DOHH2 (cell line): ENCODE results near the gene BMP8B.
"Not testable (repeated sequence)": the region's sequence is repeated elsewhere in the genome, so short reads cannot be mapped to it uniquely, and the experiment has no call there.

Source experiments
- H3F3A ChIP-seq: fragments of 200-600 bp; sonication (generic), shearing (Covaris generic); 2 replicates; pipeline ENCODE4 v1.6.0; 2016; ENCODE audit warnings: antibody characterized with exemption, mild to moderate bottlenecking; ENCODE audit not compliant: control insufficient read depth, insufficient read depth
- H3K27ac ChIP-seq: fragments of 200-600 bp; sonication (generic); 2 replicates; pipeline ENCODE4 v1.5.1; 2014; ENCODE audit warnings: low read depth, mild to moderate bottlenecking, low read length, moderate library complexity
- H3K27me3 ChIP-seq: fragments of 200-600 bp; sonication (generic); 2 replicates; pipeline ENCODE4 v1.6.1; 2014; ENCODE audit warnings: mild to moderate bottlenecking, low read length, mixed read lengths; ENCODE audit not compliant: control insufficient read depth
- H3K36me3 ChIP-seq: fragments of 200-600 bp; sonication (generic); 2 replicates; pipeline ENCODE4 v1.6.1; 2014; ENCODE audit warnings: mild to moderate bottlenecking, low read length, moderate library complexity, mixed read lengths; ENCODE audit not compliant: control insufficient read depth
- H3K4me1 ChIP-seq: fragments of 200-600 bp; sonication (generic); 2 replicates; pipeline ENCODE4 v1.6.1; 2014; ENCODE audit warnings: mild to moderate bottlenecking, low read length, mixed read lengths; ENCODE audit not compliant: control insufficient read depth
- H3K4me2 ChIP-seq: fragments of 200-600 bp; sonication (generic); 2 replicates; pipeline ENCODE4 v1.6.0; 2014; ENCODE audit warnings: mild to moderate bottlenecking, low read length, moderate library complexity
- H3K4me3 ChIP-seq: fragments of 200-600 bp; sonication (generic); 2 replicates; pipeline ENCODE4 v1.5.1; 2014; ENCODE audit warnings: mild to moderate bottlenecking, low read length, mixed read lengths
- H3K79me2 ChIP-seq: fragments of 200-600 bp; sonication (generic); 2 replicates; pipeline ENCODE4 v1.6.1; 2014; ENCODE audit warnings: mild to moderate bottlenecking, low read length, mixed read lengths; ENCODE audit not compliant: control insufficient read depth
- H3K9me2 ChIP-seq: fragments of 200-600 bp; sonication (generic); replicated peaks from 2 replicates; pipeline ENCODE4 v1.6.1; 2014; ENCODE audit warnings: mild to moderate bottlenecking, low read length, mixed read lengths; ENCODE audit not compliant: control insufficient read depth
- H3K9me3 ChIP-seq: fragments of 200-600 bp; sonication (generic); 2 replicates; pipeline ENCODE4 v1.6.1; 2014; ENCODE audit warnings: antibody characterized with exemption, low read length, mixed read lengths; ENCODE audit not compliant: control insufficient read depth, insufficient read depth
- H4K20me1 ChIP-seq: fragments of 200-600 bp; sonication (generic); 2 replicates; pipeline ENCODE4 v1.6.0; 2014; ENCODE audit warnings: low read depth, mild to moderate bottlenecking, antibody characterized with exemption, low read length, moderate library complexity; ENCODE audit not compliant: control insufficient read depth, insufficient read depth
- EZH2phosphoT487 ChIP-seq: fragments of 200-600 bp; sonication (generic); IDR thresholded peaks from 2 replicates; pipeline ENCODE4 v1.6.1; 2017; ENCODE audit warnings: borderline replicate concordance, mild to moderate bottlenecking, antibody characterized with exemption, low read length, moderate library complexity, mixed read lengths
- TF ChIP-seq, protein P1 (sequence below): fragments of 200-600 bp; sonication (generic); IDR thresholded peaks from one replicate; pipeline ENCODE4 v1.5.1; 2014; ENCODE audit warnings: antibody characterized with exemption, mild to moderate bottlenecking, low read depth, low read length; ENCODE audit not compliant: poor library complexity, severe bottlenecking

BMP8B gene

DNA sequence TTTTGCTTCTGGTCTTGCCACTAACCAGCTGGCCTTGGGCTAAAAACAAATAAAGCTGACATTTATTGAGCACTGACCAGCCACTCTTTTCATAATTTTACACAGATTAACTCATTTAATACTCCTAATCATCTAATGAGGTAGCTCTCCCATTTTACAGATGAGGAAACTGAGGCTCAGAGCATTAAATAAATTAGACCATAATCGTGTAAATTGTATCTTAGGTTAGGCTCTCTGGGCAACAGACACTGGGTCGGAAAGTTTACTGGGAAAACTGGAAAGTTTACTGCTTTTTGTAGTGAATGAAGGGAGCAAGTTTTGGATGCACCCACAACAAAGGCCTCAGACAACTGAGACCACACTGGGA is 7.3 kb downstream of the BMP8B start:
- Histone ChIP-seq H3K4me3 (no peak overlapping the region), H3K4me1 (peaks cover 2% of the 10 kb centered on the region), H3K4me2 (no peak overlapping the region), H3K9me3 (no peaks in the 10 kb centered on the region), H3F3A (peaks cover 5% of the 10 kb centered on the region; the same call in 1 of the 2 replicates), H3K27ac (no peak overlapping the region), H4K20me1 (no peaks in the 10 kb centered on the region), H3K79me2 (no peaks in the 10 kb centered on the region), H3K9me2 (no peaks in the 10 kb centered on the region), H3K36me3 (no peaks in the 10 kb centered on the region), H3K27me3 (no peaks in the 10 kb centered on the region)
- TF ChIP-seq EZH2phosphoT487 = no peak
- TF ChIP-seq, protein P1, sequence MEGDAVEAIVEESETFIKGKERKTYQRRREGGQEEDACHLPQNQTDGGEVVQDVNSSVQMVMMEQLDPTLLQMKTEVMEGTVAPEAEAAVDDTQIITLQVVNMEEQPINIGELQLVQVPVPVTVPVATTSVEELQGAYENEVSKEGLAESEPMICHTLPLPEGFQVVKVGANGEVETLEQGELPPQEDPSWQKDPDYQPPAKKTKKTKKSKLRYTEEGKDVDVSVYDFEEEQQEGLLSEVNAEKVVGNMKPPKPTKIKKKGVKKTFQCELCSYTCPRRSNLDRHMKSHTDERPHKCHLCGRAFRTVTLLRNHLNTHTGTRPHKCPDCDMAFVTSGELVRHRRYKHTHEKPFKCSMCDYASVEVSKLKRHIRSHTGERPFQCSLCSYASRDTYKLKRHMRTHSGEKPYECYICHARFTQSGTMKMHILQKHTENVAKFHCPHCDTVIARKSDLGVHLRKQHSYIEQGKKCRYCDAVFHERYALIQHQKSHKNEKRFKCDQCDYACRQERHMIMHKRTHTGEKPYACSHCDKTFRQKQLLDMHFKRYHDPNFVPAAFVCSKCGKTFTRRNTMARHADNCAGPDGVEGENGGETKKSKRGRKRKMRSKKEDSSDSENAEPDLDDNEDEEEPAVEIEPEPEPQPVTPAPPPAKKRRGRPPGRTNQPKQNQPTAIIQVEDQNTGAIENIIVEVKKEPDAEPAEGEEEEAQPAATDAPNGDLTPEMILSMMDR = no peak

DNA sequence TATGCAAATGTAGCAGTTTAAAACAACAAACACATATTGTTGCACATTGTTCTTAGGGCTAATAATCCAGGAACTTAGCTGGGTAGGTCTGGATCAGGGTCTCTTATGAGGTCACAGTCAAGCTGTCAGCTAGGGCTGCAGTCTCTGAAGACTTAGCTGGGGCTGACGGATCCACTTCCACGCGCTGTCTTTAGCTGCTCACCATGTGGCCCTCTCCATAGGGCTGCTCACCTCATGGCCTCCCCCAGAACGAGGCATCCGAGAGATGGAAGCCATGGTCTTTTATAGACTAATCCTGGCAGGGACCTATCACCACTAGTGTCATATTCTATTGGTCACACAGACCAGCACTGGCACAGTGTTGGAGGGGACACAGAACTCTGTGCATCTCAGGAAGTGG is 8.8 kb downstream of the BMP8B start:
- no peaks in the 10 kb centered on the region for H3K9me3 ChIP-seq
- H3K36me3 ChIP-seq = no peaks in the 10 kb centered on the region
- peaks cover 8% of the 10 kb centered on the region; the same call in 1 of the 2 replicates for H3F3A ChIP-seq
- H4K20me1 ChIP-seq = no peaks in the 10 kb centered on the region
- H3K4me2 ChIP-seq = no peak overlapping the region
- TF ChIP-seq, protein P1 = no peak
- no peak for TF ChIP-seq EZH2phosphoT487
- no peaks in the 10 kb centered on the region for H3K79me2 ChIP-seq
- no peaks in the 10 kb centered on the region for H3K27me3 ChIP-seq
- H3K9me2 ChIP-seq = no peaks in the 10 kb centered on the region
- H3K4me1 ChIP-seq = peaks cover 15% of the 10 kb centered on the region
- no peak overlapping the region for H3K27ac ChIP-seq
- H3K4me3 ChIP-seq = no peak overlapping the region

GRCh38 chr1:39779137-39779536 is 9.5 kb downstream of the BMP8B start:
- H3K4me1 ChIP-seq = peaks cover 15% of the 10 kb centered on the region
- no peak overlapping the region for H3K27ac ChIP-seq
- TF ChIP-seq, protein P1 = no peak
- TF ChIP-seq EZH2phosphoT487 = no peak
- H3K4me2 ChIP-seq = no peak overlapping the region
- H3K4me3 ChIP-seq = no peak overlapping the region
- no peaks in the 10 kb centered on the region for H3K79me2 ChIP-seq
- H3K27me3 ChIP-seq = no peaks in the 10 kb centered on the region
- H4K20me1 ChIP-seq = no peaks in the 10 kb centered on the region
- H3K36me3 ChIP-seq = no peaks in the 10 kb centered on the region
- H3K9me3 ChIP-seq = no peaks in the 10 kb centered on the region
- no peaks in the 10 kb centered on the region for H3K9me2 ChIP-seq
- peaks cover 8% of the 10 kb centered on the region; the same call in 1 of the 2 replicates for H3F3A ChIP-seq

- H3K36me3 ChIP-seq, H3F3A ChIP-seq, H3K27me3 ChIP-seq, H4K20me1 ChIP-seq, H3K9me3 ChIP-seq, H3K4me2 ChIP-seq, H3K79me2 ChIP-seq, H3K9me2 ChIP-seq, H3K27ac ChIP-seq, H3K4me3 ChIP-seq: not testable (repeated sequence)
- H3K4me1 ChIP-seq = peaks cover 15% of the 10 kb centered on the region
Observed at GRCh38 chr1:39778463-39779099, 10.1 kb downstream of the BMP8B start.

GRCh38 chr1:39777896-39778295 is 10.8 kb downstream of the BMP8B start:
- peaks cover 15% of the 10 kb centered on the region for H3K4me1 ChIP-seq
- not testable (repeated sequence) for H3K4me2 ChIP-seq

More at GRCh38 chr1:39777896-39778295, 10.8 kb downstream of the BMP8B start:
- not testable (repeated sequence) for H3F3A ChIP-seq, H3K9me3 ChIP-seq, H3K27ac ChIP-seq, H4K20me1 ChIP-seq, H3K27me3 ChIP-seq, H3K79me2 ChIP-seq, H3K36me3 ChIP-seq, H3K4me3 ChIP-seq, H3K9me2 ChIP-seq
